AG10803 (cell line): ENCODE measurements around the gene FPGS.

ENCODE experiments used
- DNase-seq: peaks from one replicate; pipeline ENCODE4 v3.0.0; 2010; ENCODE audit warnings: low read depth
- H3K4me3 ChIP-seq: 2 replicates; pipeline ENCODE4 v1.5.1; 2011; ENCODE audit warnings: mild to moderate bottlenecking, low read length, control low read depth
- CTCF ChIP-seq: conservative IDR thresholded peaks from 2 replicates; pipeline ENCODE4 v1.5.1; 2011; ENCODE audit warnings: mild to moderate bottlenecking, low read length, control low read depth, inconsistent platforms

Gene FPGS

GRCh38 chr9:127825319-127826051, 22.8 kb downstream of the FPGS start:
- DNase-seq = no peak
- 0 out of 2 replicates have a peak, but pooled peaks have one; percentile 12 for TF ChIP-seq CTCF
- H3K4me3 ChIP-seq = no peak overlapping the region

- H3K4me3 ChIP-seq = no peak overlapping the region
- DNase-seq = no peak
- TF ChIP-seq CTCF = no peak
Observed at GRCh38 chr9:127826253-127826913, 23.7 kb downstream of the FPGS start.

- TF ChIP-seq CTCF = no peak
- H3K4me3 ChIP-seq = peak overlapping the region; percentile 37
- peak; percentile 64 for DNase-seq
Observed at GRCh38 chr9:127828262-127829031, 25.8 kb downstream of the FPGS start.

GRCh38 chr9:127829205-127829906, 26.7 kb downstream of the FPGS start:
- TF ChIP-seq CTCF = no peak
- no peak overlapping the region for H3K4me3 ChIP-seq
- no peak for DNase-seq

- H3K4me3 ChIP-seq = no peak overlapping the region
- no peak for TF ChIP-seq CTCF
- no peak for DNase-seq
Observed at GRCh38 chr9:127832248-127832647, 29.6 kb downstream of the FPGS start.

GRCh38 chr9:127833555-127833954, 30.9 kb downstream of the FPGS start:
- peak; percentile 72 for DNase-seq
- H3K4me3 ChIP-seq = no peak overlapping the region
- no peak for TF ChIP-seq CTCF
